ENCODE data around the gene ROR1. TPM values are rescaled to one million over a fixed set of nuclear protein-coding genes. Genes with fewer than 3 reads are reported as not detected.

ROR1 gene
- polyA plus RNA-seq (ENCODE audit: low read depth in 6 of 6) = 1 to 10 TPM in 4 of 6 donors, under 1 TPM in 2; 0.36 to 6.2 (median 1.3) TPM

GRCh38 chr1:63773815-63774616 is at the start of gene ROR1:
ROR1 (plus strand) TSS chr1:63774017.
- peak within 1 kb of the TSS; percentile 84 to 95 (median 93) for H3K4me3 Mint-ChIP-seq
- H3K36me3 Mint-ChIP-seq = peaks cover 0 to 14% of the 10 kb centered on the region in 2 donors
- H3K9me3 Mint-ChIP-seq = no peaks in the 10 kb centered on the region
- H3K27ac Mint-ChIP-seq = peak within 1 kb of the TSS in 3 of 6 donors; percentile 0 to 87 (median 86)
- H3K4me1 Mint-ChIP-seq = peaks cover 16 to 23% (median 22%) of the 10 kb centered on the region in 3 donors
- peaks cover 27 to 52% (median 39%) of the 10 kb centered on the region in 3 donors for H3K27me3 Mint-ChIP-seq
- DNase-seq = peak; percentile 71
- peak; percentile 93 for ATAC-seq (ENCODE audit: low read depth in 2 of 2)

GRCh38 chr1:63724375-63724899 is 49.4 kb upstream of the ROR1 start:
- Mint-ChIP-seq H3K9me3 (peaks cover 0 to 4% (median 0%) of the 10 kb centered on the region in 7 donors), H3K4me1 (no peaks in the 10 kb centered on the region)

GRCh38 chr1:63728611-63729226 is 45.1 kb upstream of the ROR1 start:
- ATAC-seq (ENCODE audit: low read depth in 2 of 2) (no peak), DNase-seq (no peak)
- no peak overlapping the region for H3K27ac Mint-ChIP-seq
- peaks cover 0 to 4% (median 0%) of the 10 kb centered on the region in 7 donors for H3K9me3 Mint-ChIP-seq
- H3K27me3 Mint-ChIP-seq = no peaks in the 10 kb centered on the region
- H3K36me3 Mint-ChIP-seq = peaks cover 0 to 3% of the 10 kb centered on the region in 2 donors
- peak overlapping the region in 1 of 8 donors; percentile 5 for H3K4me3 Mint-ChIP-seq
- peaks cover 0 to 4% (median 4%) of the 10 kb centered on the region in 3 donors for H3K4me1 Mint-ChIP-seq

More at GRCh38 chr1:63724375-63724899, 49.4 kb upstream of the ROR1 start:
- Mint-ChIP-seq H3K36me3 (no peaks in the 10 kb centered on the region), H3K4me3 (no peak overlapping the region), H3K27me3 (no peaks in the 10 kb centered on the region), H3K27ac (no peak overlapping the region)
- DNase-seq = no peak
- no peak for ATAC-seq (ENCODE audit: low read depth in 2 of 2)

- peaks cover 0 to 4% (median 4%) of the 10 kb centered on the region in 3 donors for H3K4me1 Mint-ChIP-seq
- H3K27ac Mint-ChIP-seq = peak overlapping the region in 1 of 6 donors; percentile 54
- no peak for DNase-seq
- no peak overlapping the region for H3K4me3 Mint-ChIP-seq
- peaks cover 0 to 3% of the 10 kb centered on the region in 2 donors for H3K36me3 Mint-ChIP-seq
- ATAC-seq (ENCODE audit: low read depth in 2 of 2) = no peak
- peaks cover 0 to 4% (median 0%) of the 10 kb centered on the region in 7 donors for H3K9me3 Mint-ChIP-seq
- no peaks in the 10 kb centered on the region for H3K27me3 Mint-ChIP-seq
These were observed 44.6 kb upstream of the ROR1 start for GRCh38 chr1:63729227-63729620.

- ATAC-seq (ENCODE audit: low read depth in 2 of 2) (no peak), DNase-seq (no peak)
- peaks cover 0 to 13% (median 5%) of the 10 kb centered on the region in 7 donors for H3K9me3 Mint-ChIP-seq
- H3K27me3 Mint-ChIP-seq = peaks cover 0 to 5% (median 5%) of the 10 kb centered on the region in 3 donors
- H3K36me3 Mint-ChIP-seq = peaks cover 0 to 3% of the 10 kb centered on the region in 2 donors
- peaks cover 0 to 4% (median 4%) of the 10 kb centered on the region in 3 donors for H3K4me1 Mint-ChIP-seq
- H3K27ac Mint-ChIP-seq = no peak overlapping the region
- H3K4me3 Mint-ChIP-seq = peak overlapping the region in 1 of 8 donors; percentile 52
These were observed 43.6 kb upstream of the ROR1 start for GRCh38 chr1:63730211-63730610.

GRCh38 chr1:63731117-63732043 is 42.4 kb upstream of the ROR1 start:
- Mint-ChIP-seq H3K27ac (peak overlapping the region in 4 of 6 donors; percentile 62 to 90 (median 70)), H3K4me3 (no peak overlapping the region), H3K9me3 (peaks cover 0 to 19% (median 7%) of the 10 kb centered on the region in 7 donors), H3K27me3 (peaks cover 0 to 17% (median 7%) of the 10 kb centered on the region in 3 donors), H3K4me1 (peaks cover 0 to 4% (median 4%) of the 10 kb centered on the region in 3 donors), H3K36me3 (peaks cover 0 to 8% of the 10 kb centered on the region in 2 donors)
- ATAC-seq (ENCODE audit: low read depth in 2 of 2) = no peak
- DNase-seq = no peak

GRCh38 chr1:63732666-63733065 is 41.2 kb upstream of the ROR1 start:
- H3K4me3 Mint-ChIP-seq = no peak overlapping the region
- H3K27ac Mint-ChIP-seq = peak overlapping the region in 1 of 6 donors; percentile 22
- no peak for ATAC-seq (ENCODE audit: low read depth in 2 of 2)
- H3K27me3 Mint-ChIP-seq = peaks cover 0 to 29% (median 18%) of the 10 kb centered on the region in 3 donors
- peaks cover 0 to 8% of the 10 kb centered on the region in 2 donors for H3K36me3 Mint-ChIP-seq
- peaks cover 0 to 25% (median 13%) of the 10 kb centered on the region in 7 donors for H3K9me3 Mint-ChIP-seq
- peaks cover 0 to 4% (median 4%) of the 10 kb centered on the region in 3 donors for H3K4me1 Mint-ChIP-seq
- DNase-seq = no peak

GRCh38 chr1:63738772-63739171 is 35.0 kb upstream of the ROR1 start:
- Mint-ChIP-seq H3K4me1 (peaks cover 0 to 6% (median 0%) of the 10 kb centered on the region in 3 donors), H3K27ac (no peak overlapping the region), H3K4me3 (no peak overlapping the region), H3K27me3 (peaks cover 8 to 63% (median 59%) of the 10 kb centered on the region in 3 donors), H3K9me3 (peaks cover 4 to 25% (median 13%) of the 10 kb centered on the region in 7 donors), H3K36me3 (peaks cover 0 to 5% of the 10 kb centered on the region in 2 donors)
- no peak for ATAC-seq (ENCODE audit: low read depth in 2 of 2)
- no peak for DNase-seq

- peaks cover 0 to 6% (median 0%) of the 10 kb centered on the region in 3 donors for H3K4me1 Mint-ChIP-seq
- H3K4me3 Mint-ChIP-seq = no peak overlapping the region
- no peak for ATAC-seq (ENCODE audit: low read depth in 2 of 2)
- H3K27me3 Mint-ChIP-seq = peaks cover 8 to 63% (median 59%) of the 10 kb centered on the region in 3 donors
- H3K27ac Mint-ChIP-seq = no peak overlapping the region
- H3K9me3 Mint-ChIP-seq = peaks cover 4 to 23% (median 11%) of the 10 kb centered on the region in 7 donors
- peaks cover 0 to 5% of the 10 kb centered on the region in 2 donors for H3K36me3 Mint-ChIP-seq
- DNase-seq = no peak
These were observed 34.4 kb upstream of the ROR1 start for GRCh38 chr1:63739452-63739851.

- DNase-seq (no peak), ATAC-seq (ENCODE audit: low read depth in 2 of 2) (no peak)
- no peak overlapping the region for H3K4me3 Mint-ChIP-seq
- H3K9me3 Mint-ChIP-seq = peaks cover under 1 to 16% (median 8%) of the 10 kb centered on the region in 7 donors
- no peak overlapping the region for H3K27ac Mint-ChIP-seq
- peaks cover 0 to 6% (median 0%) of the 10 kb centered on the region in 3 donors for H3K4me1 Mint-ChIP-seq
- peaks cover 9 to 55% (median 53%) of the 10 kb centered on the region in 3 donors for H3K27me3 Mint-ChIP-seq
- peaks cover 0 to 5% of the 10 kb centered on the region in 2 donors for H3K36me3 Mint-ChIP-seq
These were observed 33.4 kb upstream of the ROR1 start for GRCh38 chr1:63740432-63740831.

GRCh38 chr1:63742526-63742925 is 31.3 kb upstream of the ROR1 start:
- Mint-ChIP-seq H3K27me3 (peaks cover 11 to 40% (median 34%) of the 10 kb centered on the region in 3 donors), H3K27ac (no peak overlapping the region), H3K4me1 (peaks cover 0 to 6% (median 0%) of the 10 kb centered on the region in 3 donors), H3K4me3 (no peak overlapping the region), H3K9me3 (peaks cover 0 to 4% (median 0%) of the 10 kb centered on the region in 7 donors), H3K36me3 (no peaks in the 10 kb centered on the region)
- DNase-seq (no peak), ATAC-seq (ENCODE audit: low read depth in 2 of 2) (no peak)

- Mint-ChIP-seq H3K27ac (no peak overlapping the region), H3K4me1 (peaks cover 0 to 6% (median 0%) of the 10 kb centered on the region in 3 donors), H3K4me3 (no peak overlapping the region), H3K36me3 (no peaks in the 10 kb centered on the region), H3K27me3 (peaks cover 14 to 35% (median 27%) of the 10 kb centered on the region in 3 donors), H3K9me3 (peaks cover 0 to 4% (median 0%) of the 10 kb centered on the region in 7 donors)
- ATAC-seq (ENCODE audit: low read depth in 2 of 2) = no peak
- no peak for DNase-seq
These were observed 30.0 kb upstream of the ROR1 start for GRCh38 chr1:63743781-63744180.
